Stimulated activated CD4-positive, alpha-beta T cell treated with anti-CD3 and anti-CD28 coated beads, TNF-alpha, amount 100 ng/mL, for 48 hours (primary cell): ENCODE results near the gene FBXL3.
"Not testable (repeated sequence)": the region's sequence is repeated elsewhere in the genome, so short reads cannot be mapped to it uniquely, and the experiment has no call there.

Source experiments
- DNase-seq, 3 donors: peaks; one replicate each; pipeline ENCODE4 v3.0.0-alpha.2; 2020; ENCODE audit warnings: low read depth in 3 of 3

Gene FBXL3

DNA sequence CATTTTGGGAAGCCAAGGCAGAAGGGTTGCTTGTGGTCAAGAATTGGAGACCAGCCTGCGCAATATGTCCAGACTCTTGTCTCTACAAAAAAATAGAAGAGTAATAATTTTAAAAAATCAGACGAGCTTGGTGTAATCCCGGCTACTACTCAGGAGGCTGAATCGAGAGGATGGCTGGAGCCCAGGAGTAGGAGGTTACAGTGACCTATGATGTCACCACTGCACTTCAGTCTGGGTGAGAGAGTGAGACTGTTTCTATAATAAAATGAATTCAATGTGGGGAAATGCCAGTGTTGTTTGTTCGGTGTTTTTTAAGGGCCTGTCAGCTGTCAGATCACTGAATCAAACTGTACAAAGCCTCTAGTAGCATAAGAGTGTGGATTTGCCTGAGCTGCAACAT, 1.2 kb upstream of the FBXL3 start:
- no peak for DNase-seq

DNA sequence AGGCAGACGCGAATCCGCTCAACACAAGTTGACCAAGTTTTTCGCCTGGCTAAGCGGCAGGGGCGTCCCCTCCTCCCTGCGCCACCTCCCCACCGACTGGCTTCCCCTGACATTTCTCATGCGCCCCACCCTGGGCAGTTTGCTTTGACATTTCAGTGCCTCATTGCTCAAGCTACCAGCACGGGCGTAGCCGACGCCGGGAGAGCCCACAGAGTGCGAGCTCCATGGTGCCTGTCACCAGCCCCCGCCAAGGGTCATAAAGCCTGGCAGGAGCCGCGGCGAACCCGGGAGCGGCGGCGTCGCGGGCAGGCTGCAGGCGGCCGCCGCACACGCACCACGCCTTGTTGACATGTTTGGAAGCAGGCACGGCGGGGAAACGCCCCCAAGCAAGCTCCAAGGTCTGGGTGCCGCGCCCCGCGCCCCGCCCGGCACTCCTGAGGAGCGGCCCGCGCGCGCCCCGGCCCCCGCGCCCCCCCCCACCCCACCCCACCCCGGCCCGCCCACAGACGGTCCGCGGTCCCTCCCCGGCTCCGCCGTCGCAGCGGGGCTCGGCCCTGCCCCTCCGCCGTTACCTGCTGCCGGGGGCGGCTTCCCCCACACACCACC, 601 bp downstream of the FBXL3 start:
- peak; percentile 27 to 60 (median 49) for DNase-seq

DNA sequence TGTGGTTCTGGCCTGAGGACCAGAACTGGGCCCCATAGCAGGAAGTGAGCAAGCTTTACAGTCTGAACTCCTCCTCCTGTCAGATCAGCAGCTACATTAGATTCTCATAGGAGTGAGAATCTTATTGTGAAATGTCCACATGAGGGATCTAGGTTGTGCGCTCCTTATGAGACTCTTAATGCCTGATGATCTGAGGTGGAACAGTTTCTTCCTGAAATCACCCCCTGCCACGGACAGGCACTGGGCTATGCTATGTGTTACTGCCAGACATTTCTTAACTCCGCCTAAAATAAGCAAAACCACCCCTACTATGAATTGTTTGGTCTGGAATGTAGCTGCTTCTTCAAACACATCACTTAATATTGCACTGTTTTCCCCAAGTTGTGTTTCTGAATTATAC, 4.6 kb downstream of the FBXL3 start:
- DNase-seq = no peak

DNA sequence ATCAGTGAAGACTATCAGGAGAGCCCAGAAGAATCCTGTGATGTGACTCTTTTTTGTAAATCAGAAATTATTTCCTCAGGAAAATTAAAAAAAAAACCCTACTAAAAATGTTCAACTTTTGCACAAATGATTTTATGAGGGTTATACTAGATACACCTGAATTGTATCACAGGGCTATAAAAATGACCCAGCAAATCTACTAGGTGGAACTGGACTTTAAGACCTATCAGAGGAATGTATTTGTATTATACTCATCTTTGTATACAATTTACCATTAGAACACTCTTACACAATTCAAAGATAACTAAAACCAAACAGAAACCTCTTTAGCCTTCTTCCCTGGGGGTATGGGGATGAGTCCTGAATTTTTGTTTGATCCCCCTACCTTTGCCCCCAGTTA, 7.2 kb downstream of the FBXL3 start:
- DNase-seq = no peak

DNA sequence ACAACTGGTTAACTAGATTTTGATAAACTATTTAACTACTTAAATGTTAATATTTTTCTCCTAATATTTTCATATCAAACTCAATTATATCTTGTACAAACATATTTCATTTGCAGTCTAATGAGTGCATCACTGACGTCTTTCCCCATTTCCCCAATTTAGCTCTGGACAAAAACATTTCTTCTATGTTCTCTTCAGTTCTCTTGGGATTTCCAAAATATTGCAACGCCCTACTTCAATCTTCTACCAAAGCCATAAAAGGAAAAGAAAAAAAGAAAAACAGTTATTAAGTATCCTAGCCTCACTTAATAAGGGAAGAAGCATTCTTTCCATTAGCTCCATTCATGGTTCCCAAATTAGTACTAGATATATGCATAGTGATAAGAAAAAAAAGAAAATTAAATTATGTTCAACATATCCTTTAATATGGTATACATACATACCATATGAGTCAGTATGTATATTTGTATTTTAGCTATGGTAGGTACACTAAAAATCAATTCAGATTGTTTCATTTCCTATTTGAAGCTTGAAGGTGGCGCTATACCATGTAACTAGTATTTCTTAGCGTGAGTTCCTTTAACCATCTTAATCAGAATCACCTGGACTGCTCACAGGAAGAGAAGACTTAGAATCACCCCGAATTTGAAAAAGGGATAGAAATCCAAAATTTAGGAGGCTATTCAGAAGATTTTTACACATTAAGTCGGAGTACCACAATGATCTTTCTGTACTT, 9.9 kb downstream of the FBXL3 start:
- DNase-seq = no peak

DNA sequence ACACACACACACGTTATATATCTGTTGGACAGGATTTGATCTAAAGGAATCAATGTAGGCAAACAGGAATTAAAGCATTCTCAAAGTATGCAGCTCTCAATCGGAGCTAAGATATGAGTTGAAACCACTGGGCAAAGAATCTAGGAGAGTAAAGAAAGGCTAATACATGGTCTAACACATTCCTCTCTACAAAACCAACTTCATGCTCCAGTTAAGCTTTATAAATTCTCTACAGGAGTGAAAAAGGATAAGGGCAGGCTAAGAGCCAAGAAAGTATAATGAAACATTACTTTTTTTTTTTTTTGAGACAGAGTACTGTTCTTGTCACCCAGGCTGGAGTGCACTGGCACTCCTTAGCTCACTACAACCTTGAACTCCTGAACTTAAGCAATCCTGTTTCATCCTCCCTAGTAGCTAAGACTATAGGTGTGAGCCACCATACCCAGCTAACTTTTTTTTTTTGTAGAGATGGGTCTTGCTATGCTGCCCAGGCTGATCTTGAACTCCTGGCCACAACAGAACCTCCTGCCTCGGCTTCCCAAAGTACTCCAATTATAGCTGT, 10.6 kb downstream of the FBXL3 start:
- no peak for DNase-seq

DNA sequence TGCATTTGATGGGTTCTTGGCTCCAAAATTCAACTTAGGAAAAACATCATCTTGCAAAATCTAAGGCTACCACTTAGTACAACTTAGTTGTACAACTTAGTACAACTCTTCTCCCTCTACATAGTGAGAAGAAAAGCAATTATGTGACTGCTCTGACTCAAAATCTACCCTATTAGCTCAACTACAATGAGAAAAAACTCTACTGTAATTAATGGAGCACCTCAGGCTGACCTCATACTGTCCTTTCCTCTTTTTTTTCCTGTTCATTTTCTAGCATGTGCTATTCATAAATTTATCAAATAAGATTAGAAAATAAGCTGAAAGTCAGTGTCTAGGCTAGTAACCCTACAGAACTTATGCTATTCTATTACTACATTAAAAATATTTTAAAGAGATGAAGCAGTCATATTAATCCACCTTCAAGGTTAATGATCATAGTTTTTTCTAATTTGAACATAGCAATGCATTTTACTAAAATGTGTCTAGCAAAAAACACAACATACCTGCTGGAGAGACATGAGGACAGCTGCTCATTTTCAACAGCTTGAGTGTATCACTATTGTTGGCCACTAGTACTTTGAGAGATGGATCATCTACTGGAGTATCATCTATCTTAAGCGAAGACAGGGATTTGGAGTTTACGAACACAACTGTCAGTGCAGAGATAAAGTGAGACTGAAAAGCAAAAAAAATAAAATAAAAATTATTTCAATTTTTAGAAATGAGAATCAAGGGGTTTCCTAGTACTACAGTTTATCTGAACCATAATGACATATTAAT, 11.9 kb downstream of the FBXL3 start:
- DNase-seq = no peak

DNA sequence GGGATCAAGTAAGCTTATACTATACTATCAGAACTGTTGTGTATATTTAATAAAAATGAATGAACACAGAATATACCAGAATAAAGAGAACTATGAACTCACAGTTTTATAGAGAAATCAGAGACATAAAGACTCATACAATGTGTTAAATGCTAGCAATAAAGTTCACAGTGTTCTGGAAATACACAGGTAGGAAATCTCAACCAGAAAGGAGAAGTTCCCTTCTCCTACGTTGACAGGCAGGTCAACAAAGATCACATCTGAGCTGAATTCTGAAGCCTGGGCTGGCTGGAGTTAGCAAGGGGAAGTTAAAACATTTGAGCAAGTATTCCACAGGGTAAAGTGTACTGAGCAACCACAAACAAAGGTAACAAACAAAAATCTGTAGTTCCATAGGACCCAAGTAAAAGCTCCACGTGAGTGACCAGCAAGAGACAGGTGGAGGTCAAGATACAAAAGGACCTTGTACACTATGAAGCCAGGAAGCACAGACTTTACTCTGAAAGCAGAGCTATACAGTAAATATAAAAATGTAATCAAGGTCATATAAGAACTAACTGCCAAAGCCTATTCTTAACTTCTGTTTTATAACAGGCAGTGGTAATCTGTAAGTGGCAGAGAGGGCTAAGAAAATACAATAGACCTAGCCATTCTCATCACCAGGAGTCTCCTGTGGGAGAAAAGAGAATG, 13.0 kb downstream of the FBXL3 start:
- no peak for DNase-seq

DNA sequence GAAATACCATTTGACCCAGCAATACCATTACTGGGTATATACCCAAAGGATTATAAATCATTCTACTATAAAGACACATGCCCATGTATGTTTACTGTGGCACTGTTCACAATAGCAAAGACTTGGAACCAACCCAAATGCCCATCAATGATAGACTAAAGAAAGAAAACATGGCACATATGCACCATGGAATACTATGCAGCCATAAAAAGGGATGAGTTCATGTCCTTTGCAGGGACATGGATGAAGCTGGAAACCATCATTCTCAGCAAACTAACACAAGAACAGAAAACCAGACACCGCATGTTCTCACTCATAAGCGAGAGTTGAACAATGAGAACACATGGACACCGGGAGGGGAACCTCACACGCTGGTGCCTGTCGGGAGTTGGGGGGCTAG, 17.2 kb downstream of the FBXL3 start:
- DNase-seq = not testable (repeated sequence)

DNA sequence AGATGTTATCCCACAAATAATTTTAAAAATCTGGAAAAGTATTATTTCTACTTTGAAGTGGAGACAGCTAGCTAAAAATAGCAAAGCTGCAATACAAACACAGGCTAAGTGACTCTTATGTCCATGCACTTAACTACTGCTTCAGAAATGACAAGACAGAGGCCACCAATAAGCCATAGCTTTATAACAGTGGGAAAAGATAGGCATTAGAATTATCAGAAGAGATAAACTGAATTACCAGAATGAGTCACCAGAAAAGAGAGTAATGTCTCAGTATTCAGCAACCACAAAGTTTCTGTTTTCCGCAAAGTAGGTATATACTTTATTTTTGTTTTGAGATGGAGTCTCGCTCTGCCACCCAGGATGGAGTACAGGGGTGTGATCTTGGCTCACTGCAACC, 17.9 kb downstream of the FBXL3 start:
- DNase-seq = no peak

DNA sequence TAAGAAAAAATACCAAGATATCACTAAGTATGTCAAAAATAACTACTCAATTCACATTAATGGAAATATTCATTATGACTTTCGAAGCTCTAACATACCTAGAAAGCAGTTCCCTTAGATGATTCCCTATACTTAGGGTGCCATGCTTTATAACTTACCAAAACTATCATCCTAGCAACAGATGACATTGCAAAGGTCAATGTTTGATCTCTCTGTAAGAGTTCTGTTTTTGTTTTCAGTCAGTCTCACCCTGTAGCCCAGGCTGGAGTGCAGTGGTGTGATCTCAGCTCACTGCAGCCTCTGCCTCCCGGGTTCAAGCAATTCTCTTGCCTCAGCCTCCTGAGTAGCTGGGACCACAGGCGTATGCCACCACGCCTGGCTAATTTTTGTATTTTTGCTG, 18.6 kb downstream of the FBXL3 start:
- DNase-seq = not testable (repeated sequence)

DNA sequence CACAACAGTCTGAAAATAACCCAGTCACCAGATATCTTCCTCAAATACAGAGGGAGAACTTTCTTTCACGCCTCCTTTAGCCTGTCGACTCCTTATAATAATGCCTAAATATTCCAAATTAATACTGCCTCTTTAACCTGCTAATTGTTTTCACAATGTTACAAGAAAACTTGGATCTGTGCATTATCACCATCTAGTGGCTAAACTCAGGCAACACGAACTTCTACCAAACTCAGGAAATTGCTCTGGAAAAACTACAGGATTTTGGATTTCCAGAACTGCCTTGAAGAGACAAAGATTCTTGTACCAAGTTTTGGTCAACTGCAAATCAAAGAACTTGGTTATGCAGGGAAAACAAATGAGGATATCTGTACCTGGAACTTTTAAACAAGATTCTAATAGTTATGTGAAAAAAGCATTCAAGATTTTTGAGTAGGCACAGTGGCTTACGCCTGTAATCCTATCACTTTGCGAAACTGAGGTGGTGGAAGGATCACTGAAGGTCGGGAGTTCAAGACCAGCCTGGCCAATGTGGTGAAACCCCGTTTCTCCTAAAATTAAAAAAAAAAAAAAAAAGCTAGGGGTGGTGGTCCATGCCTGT, 24.3 kb downstream of the FBXL3 start:
- no peak for DNase-seq

DNA sequence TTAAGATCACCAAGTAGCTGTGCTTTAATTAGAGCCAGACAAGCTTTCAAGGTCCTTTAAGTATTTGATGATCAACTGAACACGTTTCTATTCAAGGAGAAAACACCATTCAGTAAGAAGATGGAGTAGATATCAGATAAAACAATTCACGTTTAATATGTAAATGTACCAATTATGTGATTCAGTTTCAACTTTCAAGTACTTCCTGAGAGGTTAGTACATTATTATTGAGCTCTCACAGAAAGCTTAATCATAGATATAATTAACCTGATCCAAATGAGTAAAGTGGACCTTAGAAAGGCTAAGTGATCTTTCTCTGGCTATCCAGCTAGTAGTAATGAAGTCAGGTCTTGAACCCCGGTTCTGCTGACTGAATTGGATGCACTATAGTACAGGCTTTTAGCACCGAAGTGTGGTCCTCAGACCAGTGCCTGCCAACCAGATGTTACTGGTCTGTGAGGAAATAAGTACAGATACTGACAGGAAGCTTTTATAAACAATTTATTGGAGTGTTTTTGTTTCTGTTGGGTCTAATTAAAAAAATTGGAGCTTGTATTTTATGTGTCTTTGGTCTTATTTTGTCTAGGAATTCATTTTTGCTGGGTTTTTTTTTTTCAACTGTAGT, 24.9 kb downstream of the FBXL3 start:
- no peak for DNase-seq

DNA sequence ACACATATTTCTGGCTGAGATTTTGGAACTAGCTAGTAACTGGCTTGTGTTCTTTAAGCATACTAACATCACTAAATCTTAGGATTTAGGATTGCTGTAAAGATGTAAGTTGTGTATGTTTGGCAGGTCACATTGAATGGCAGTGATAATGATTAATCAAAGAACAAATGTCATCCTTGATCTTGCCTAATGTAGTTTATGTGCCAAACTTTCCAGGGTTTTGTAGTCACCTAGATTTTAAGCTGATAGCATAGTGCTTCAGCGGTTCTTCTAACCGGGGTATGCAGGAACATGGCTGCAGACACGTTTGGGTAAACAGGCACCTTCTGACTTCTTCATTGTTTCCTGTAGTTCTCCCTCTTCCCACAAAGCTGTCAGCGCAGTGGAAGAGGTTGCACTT, 25.4 kb downstream of the FBXL3 start:
- DNase-seq = no peak

DNA sequence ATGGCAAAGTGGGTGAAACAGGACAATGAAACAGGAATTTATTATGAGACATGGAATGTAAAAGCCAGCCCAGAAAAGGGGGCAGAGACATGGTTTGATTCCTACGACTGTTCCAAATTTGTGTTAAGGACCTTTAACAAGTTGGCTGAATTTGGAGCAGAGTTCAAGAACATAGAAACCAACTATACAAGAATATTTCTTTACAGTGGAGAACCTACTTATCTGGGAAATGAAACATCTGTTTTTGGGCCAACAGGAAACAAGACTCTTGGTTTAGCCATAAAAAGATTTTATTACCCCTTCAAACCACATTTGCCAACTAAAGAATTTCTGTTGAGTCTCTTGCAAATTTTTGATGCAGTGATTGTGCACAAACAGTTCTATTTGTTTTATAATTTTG, 26.5 kb downstream of the FBXL3 start:
- no peak for DNase-seq

DNA sequence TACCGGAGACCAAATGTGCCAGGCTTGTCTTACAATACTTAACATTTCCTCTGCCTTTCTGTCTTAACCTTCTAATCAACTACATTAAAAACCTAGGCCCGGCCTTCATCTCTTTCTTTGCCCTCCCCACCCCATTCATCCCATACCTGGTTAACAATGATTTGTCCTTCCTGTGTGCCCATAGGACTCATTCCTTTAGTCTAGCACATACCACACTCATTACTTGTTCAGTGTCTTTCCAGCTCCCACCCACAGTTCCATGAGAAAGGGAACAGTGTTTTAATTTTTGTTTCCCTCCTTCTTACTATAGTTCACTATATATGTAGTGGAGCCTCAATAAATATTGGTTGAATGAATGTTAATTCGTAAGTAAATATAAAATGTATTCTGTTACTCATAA, 32.7 kb downstream of the FBXL3 start:
- no peak for DNase-seq

DNA sequence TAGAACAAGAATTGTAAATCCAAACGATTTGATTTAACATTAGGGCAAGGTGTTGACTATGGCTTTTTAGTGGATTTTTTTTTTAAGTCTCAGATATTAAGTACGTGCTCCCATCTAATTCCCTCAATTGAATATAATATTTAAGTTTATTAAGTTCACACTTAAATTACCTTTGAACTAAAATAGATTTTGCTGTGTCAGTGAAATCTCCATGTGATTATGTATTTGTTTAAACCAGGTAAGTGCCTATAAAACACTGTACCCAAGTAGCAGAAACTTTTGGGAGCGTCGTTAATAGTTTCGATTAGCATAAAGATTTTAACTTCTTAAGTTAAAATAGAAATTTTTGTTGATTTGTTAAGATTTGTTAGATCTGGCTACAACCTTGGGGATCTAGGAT, 33.5 kb downstream of the FBXL3 start:
- DNase-seq = no peak

DNA sequence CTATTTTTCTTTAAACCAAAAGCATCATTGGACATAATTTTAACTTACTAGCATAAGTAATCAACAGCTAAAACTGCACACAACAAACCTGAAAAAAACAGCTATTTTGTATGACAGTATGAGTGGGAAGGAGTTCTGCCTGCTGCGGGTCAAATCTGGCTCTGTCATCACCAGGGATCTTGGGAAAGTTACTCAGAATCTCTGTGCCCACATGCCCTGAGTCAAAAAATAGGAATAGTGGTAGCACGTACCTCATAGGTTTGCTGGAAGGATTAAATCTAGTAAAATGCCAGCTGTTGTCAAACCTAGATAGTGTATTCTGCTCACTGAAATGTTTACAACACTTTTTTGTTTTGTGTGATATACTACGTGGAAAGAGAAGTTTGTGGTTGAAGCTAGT, 33.9 kb downstream of the FBXL3 start:
- no peak for DNase-seq

DNA sequence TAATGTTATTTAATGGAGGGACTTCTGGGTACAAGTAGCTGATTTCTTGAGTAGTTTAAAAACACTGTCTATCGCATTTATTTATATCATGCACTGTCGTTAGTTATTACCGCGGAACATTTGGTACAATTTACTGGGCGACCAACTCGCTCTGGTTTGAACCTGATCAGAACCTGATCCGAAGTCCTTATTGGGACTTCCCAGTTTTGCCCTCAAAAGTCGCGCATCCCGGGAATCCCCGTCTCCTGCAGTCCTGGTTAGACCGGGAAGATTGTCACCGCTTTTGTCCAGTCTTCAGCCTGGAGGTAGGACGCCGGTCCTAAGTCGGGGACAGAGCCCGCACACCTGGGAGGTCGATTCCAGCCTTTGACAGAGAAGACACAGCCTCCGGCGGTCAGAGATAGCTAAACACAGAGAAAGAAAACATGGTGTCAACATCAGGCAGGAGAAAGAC, 34.4 kb downstream of the FBXL3 start:
- DNase-seq = no peak

DNA sequence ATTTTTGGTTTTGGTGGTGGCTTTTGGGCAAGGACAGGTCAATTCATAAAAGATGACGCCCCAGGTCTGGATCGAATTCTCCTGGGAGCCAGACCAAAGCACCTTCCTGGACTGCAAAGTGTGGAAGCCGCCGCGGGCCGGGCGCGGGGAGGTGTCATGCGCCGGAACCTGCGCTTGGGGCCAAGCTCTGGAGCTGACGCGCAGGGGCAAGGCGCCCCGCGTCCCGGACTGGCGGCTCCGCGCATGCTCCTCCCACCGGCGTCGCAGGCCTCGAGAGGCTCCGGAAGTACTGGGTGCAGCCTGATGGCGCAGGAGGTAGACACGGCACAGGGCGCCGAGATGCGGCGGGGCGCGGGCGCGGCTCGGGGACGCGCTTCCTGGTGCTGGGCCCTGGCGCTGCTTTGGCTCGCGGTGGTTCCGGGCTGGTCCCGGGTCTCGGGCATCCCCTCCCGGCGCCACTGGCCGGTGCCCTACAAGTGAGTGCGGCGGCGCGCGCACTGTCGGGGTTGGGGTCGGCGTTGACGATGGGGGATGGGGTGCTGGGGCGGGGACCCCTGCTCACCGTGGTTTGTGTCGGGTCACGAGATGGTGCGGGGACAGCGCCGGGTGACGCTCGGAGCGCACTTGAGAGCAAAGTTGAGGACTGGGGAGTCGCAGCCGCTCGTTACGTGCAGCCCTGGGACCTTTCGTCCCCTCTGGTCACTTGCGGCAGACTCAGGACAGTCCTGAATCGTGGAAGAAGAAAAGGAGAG, 35.0 kb downstream of the FBXL3 start, which contains the start of gene CLN5:
TSS of gene CLN5 (plus strand) at position 286 of the 752 bp plus-strand sequence. CDS start at position 304, 18 bp downstream.
- DNase-seq = peak; percentile 85 to 92 (median 85)
